ENCODE results near the gene RRP12.

The RRP12 gene

GRCh38 chr10:97311111-97311626 is 90.0 kb downstream of the RRP12 start:
- no peak for DNase-seq (ENCODE audit: low read depth)

GRCh38 chr10:97307866-97308780 is 93.0 kb downstream of the RRP12 start:
- DNase-seq (ENCODE audit: low read depth): peak; percentile 20

GRCh38 chr10:97307441-97307840 is 93.7 kb downstream of the RRP12 start:
- DNase-seq (ENCODE audit: low read depth): no peak
